ENCODE data around the gene LRRC72.

The LRRC72 gene

GRCh38 chr7:16619979-16620408 lies 93.4 kb downstream of the LRRC72 start:
- Histone ChIP-seq H3K4me3 (ENCODE audit: severe bottlenecking) (no peak overlapping the region), H3K4me1 (ENCODE audit: insufficient read depth, poor library complexity, severe bottlenecking) (no peaks in the 10 kb centered on the region), H3K9me3 (ENCODE audit: severe bottlenecking) (no peaks in the 10 kb centered on the region), H3K27me3 (ENCODE audit: insufficient read depth, poor library complexity, severe bottlenecking) (no peaks in the 10 kb centered on the region), H3K36me3 (ENCODE audit: low read depth) (peaks cover 44% of the 10 kb centered on the region), H3K27ac (ENCODE audit: poor library complexity, severe bottlenecking) (no peak overlapping the region)
- TF ChIP-seq CTCF (IDR thresholded peaks at IDR 0.05; ENCODE audit: poor library complexity, severe bottlenecking) = no peak
- DNase-seq (ENCODE audit: low spot score) (no peak), ATAC-seq (ENCODE audit: low read depth) (no peak)

- ATAC-seq (ENCODE audit: low read depth) = no peak
- Histone ChIP-seq H3K36me3 (ENCODE audit: low read depth) (peaks cover 37% of the 10 kb centered on the region), H3K27me3 (ENCODE audit: insufficient read depth, poor library complexity, severe bottlenecking) (no peaks in the 10 kb centered on the region), H3K4me1 (ENCODE audit: insufficient read depth, poor library complexity, severe bottlenecking) (peaks cover 9% of the 10 kb centered on the region), H3K4me3 (ENCODE audit: severe bottlenecking) (no peak overlapping the region), H3K9me3 (ENCODE audit: severe bottlenecking) (no peaks in the 10 kb centered on the region), H3K27ac (ENCODE audit: poor library complexity, severe bottlenecking) (no peak overlapping the region)
- TF ChIP-seq CTCF (IDR thresholded peaks at IDR 0.05; ENCODE audit: poor library complexity, severe bottlenecking) = no peak
- no peak for DNase-seq (ENCODE audit: low spot score)
These were observed 99.8 kb downstream of the LRRC72 start for GRCh38 chr7:16626388-16626787.

GRCh38 chr7:16627236-16627635 lies 100.6 kb downstream of the LRRC72 start:
- H3K4me3 ChIP-seq (ENCODE audit: severe bottlenecking) = no peak overlapping the region
- H3K27me3 ChIP-seq (ENCODE audit: insufficient read depth, poor library complexity, severe bottlenecking) = no peaks in the 10 kb centered on the region
- DNase-seq (ENCODE audit: low spot score) (no peak), ATAC-seq (ENCODE audit: low read depth) (0 out of 3 replicates have a peak, but pooled peaks have one; percentile 36)
- H3K9me3 ChIP-seq (ENCODE audit: severe bottlenecking) = no peaks in the 10 kb centered on the region
- H3K36me3 ChIP-seq (ENCODE audit: low read depth) = peaks cover 35% of the 10 kb centered on the region
- H3K4me1 ChIP-seq (ENCODE audit: insufficient read depth, poor library complexity, severe bottlenecking) = peaks cover 9% of the 10 kb centered on the region
- H3K27ac ChIP-seq (ENCODE audit: poor library complexity, severe bottlenecking) = no peak overlapping the region
- TF ChIP-seq CTCF (IDR thresholded peaks at IDR 0.05; ENCODE audit: poor library complexity, severe bottlenecking) = no peak

- peaks cover 35% of the 10 kb centered on the region for H3K36me3 ChIP-seq (ENCODE audit: low read depth)
- TF ChIP-seq CTCF (IDR thresholded peaks at IDR 0.05; ENCODE audit: poor library complexity, severe bottlenecking) = no peak
- peaks cover 9% of the 10 kb centered on the region for H3K4me1 ChIP-seq (ENCODE audit: insufficient read depth, poor library complexity, severe bottlenecking)
- DNase-seq (ENCODE audit: low spot score) (no peak), ATAC-seq (ENCODE audit: low read depth) (no peak)
- no peaks in the 10 kb centered on the region for H3K27me3 ChIP-seq (ENCODE audit: insufficient read depth, poor library complexity, severe bottlenecking)
- no peak overlapping the region for H3K27ac ChIP-seq (ENCODE audit: poor library complexity, severe bottlenecking)
- H3K4me3 ChIP-seq (ENCODE audit: severe bottlenecking) = no peak overlapping the region
- H3K9me3 ChIP-seq (ENCODE audit: severe bottlenecking) = no peaks in the 10 kb centered on the region
These were observed 104.0 kb downstream of the LRRC72 start for GRCh38 chr7:16630654-16631053.
